Ectodermal cell (in vitro differentiated cells): ENCODE data around the gene NOL8. TPM values are rescaled to one million over a fixed set of nuclear protein-coding genes. Genes with fewer than 3 reads are reported as not detected.

ENCODE experiments used
- H3K27ac ChIP-seq: 2 replicates; pipeline ENCODE4 v1.7.0; 2013; ENCODE audit warnings: mild to moderate bottlenecking, low read depth, low read length; ENCODE audit not compliant: insufficient read depth, poor library complexity, severe bottlenecking
- H3K27me3 ChIP-seq: 2 replicates; pipeline ENCODE4 v1.7.0; 2013; ENCODE audit warnings: mild to moderate bottlenecking, low read length; ENCODE audit not compliant: insufficient read depth, control insufficient read depth, poor library complexity, severe bottlenecking
- H3K36me3 ChIP-seq: one replicate; pipeline ENCODE4 v1.7.0; 2013; ENCODE audit warnings: low read length; ENCODE audit not compliant: control insufficient read depth, insufficient read depth
- H3K4me1 ChIP-seq: one replicate; pipeline ENCODE4 v1.7.0; 2013; ENCODE audit warnings: low read length; ENCODE audit not compliant: control insufficient read depth, insufficient read depth
- H3K4me3 ChIP-seq: 2 replicates; pipeline ENCODE4 v1.7.0; 2013; ENCODE audit warnings: low read depth, low read length, control low read depth; ENCODE audit not compliant: insufficient read depth
- H3K9me3 ChIP-seq: 2 replicates; pipeline ENCODE4 v1.7.0; 2013; ENCODE audit warnings: mild to moderate bottlenecking, low read length, moderate library complexity; ENCODE audit not compliant: control insufficient read depth
- WGBS, 2 experiments: methylation state at CpG; one replicate each; pipeline ENCODE4 v1.1.7; 2013; ENCODE audit warnings: missing lambda C conversion rate in 2 of 2; 5-methylcytosine and 5-hydroxymethylcytosine counted together
- polyA plus RNA-seq, 4 experiments: library from polyadenylated mRNA; stranded (reverse); fragments of 50-300 nt; gene quantifications; one replicate each; pipeline ENCODE4 v1.2.3, GENCODE V29; 2013

The NOL8 gene
- 30.9 TPM for polyA plus RNA-seq (2013, experiment 1 of 4)
- 31.1 TPM for polyA plus RNA-seq (2013, experiment 2 of 4)
- polyA plus RNA-seq (2013, experiment 3 of 4) = 22.4 TPM
- 25.5 TPM for polyA plus RNA-seq (2013, experiment 4 of 4)

GRCh38 chr9:92325269-92325990, at the start of gene NOL8, which contains the start of gene CENPP:
Gene NOL8 (minus strand): TSS chr9:92325350. CDS start chr9:92324161, 1,189 bp downstream.
Gene CENPP (plus strand): TSS chr9:92325953.
- whole genome bisulfite sequencing, 2 experiments = 0% methylated on average over 55 of the region's 55 CpGs
- Histone ChIP-seq H3K4me3 (peak within 1 kb of the TSS; percentile 72), H3K9me3 (no peaks in the 10 kb centered on the region), H3K27me3 (no peaks in the 10 kb centered on the region), H3K27ac (peak within 1 kb of the TSS; percentile 93), H3K36me3 (peaks cover 10% of the 10 kb centered on the region), H3K4me1 (peaks cover 4% of the 10 kb centered on the region)

- no peaks in the 10 kb centered on the region for H3K9me3 ChIP-seq
- no peaks in the 10 kb centered on the region for H3K36me3 ChIP-seq
- 94 to 96% methylated on average over 1 of the region's 2 CpGs for WGBS, 2 experiments
- no peak overlapping the region for H3K27ac ChIP-seq
- no peaks in the 10 kb centered on the region for H3K27me3 ChIP-seq
- H3K4me3 ChIP-seq = no peak overlapping the region
- no peaks in the 10 kb centered on the region for H3K4me1 ChIP-seq
Observed at GRCh38 chr9:92373167-92373566, 48.0 kb upstream of the NOL8 start.

GRCh38 chr9:92369075-92369474, 43.9 kb upstream of the NOL8 start:
- 6 to 7% methylated on average over 2 of the region's 2 CpGs for WGBS, 2 experiments
- H3K4me1 ChIP-seq = no peaks in the 10 kb centered on the region
- H3K9me3 ChIP-seq = no peaks in the 10 kb centered on the region
- no peak overlapping the region for H3K4me3 ChIP-seq
- H3K27me3 ChIP-seq = no peaks in the 10 kb centered on the region
- H3K27ac ChIP-seq = no peak overlapping the region
- H3K36me3 ChIP-seq = no peaks in the 10 kb centered on the region

- 92 to 96% methylated on average over 1 to 2 of the region's 3 CpGs for WGBS, 2 experiments
- no peak overlapping the region for H3K27ac ChIP-seq
- H3K4me3 ChIP-seq = no peak overlapping the region
- H3K27me3 ChIP-seq = no peaks in the 10 kb centered on the region
- no peaks in the 10 kb centered on the region for H3K4me1 ChIP-seq
- H3K36me3 ChIP-seq = no peaks in the 10 kb centered on the region
- H3K9me3 ChIP-seq = no peaks in the 10 kb centered on the region
Observed at GRCh38 chr9:92360083-92360482, 34.9 kb upstream of the NOL8 start.

- Histone ChIP-seq H3K4me3 (no peak overlapping the region), H3K27me3 (no peaks in the 10 kb centered on the region), H3K36me3 (no peaks in the 10 kb centered on the region), H3K27ac (no peak overlapping the region), H3K4me1 (no peaks in the 10 kb centered on the region), H3K9me3 (no peaks in the 10 kb centered on the region)
- WGBS, 2 experiments = 84 to 88% methylated on average over 2 of the region's 2 CpGs
Observed at GRCh38 chr9:92359394-92359995, 34.3 kb upstream of the NOL8 start.

GRCh38 chr9:92353051-92353450, 27.9 kb upstream of the NOL8 start:
- H3K4me1 ChIP-seq = no peaks in the 10 kb centered on the region
- no peaks in the 10 kb centered on the region for H3K36me3 ChIP-seq
- H3K9me3 ChIP-seq = no peaks in the 10 kb centered on the region
- WGBS, 2 experiments = 91 to 92% methylated on average over 6 of the region's 6 CpGs
- no peak overlapping the region for H3K4me3 ChIP-seq
- H3K27me3 ChIP-seq = no peaks in the 10 kb centered on the region
- no peak overlapping the region for H3K27ac ChIP-seq

GRCh38 chr9:92350740-92351133, 25.6 kb upstream of the NOL8 start:
- H3K4me3 ChIP-seq = no peak overlapping the region
- no peaks in the 10 kb centered on the region for H3K9me3 ChIP-seq
- H3K4me1 ChIP-seq = no peaks in the 10 kb centered on the region
- no peaks in the 10 kb centered on the region for H3K27me3 ChIP-seq
- no peaks in the 10 kb centered on the region for H3K36me3 ChIP-seq
- no peak overlapping the region for H3K27ac ChIP-seq

- 92 to 100% methylated on average over 3 to 6 of the region's 7 CpGs for WGBS, 2 experiments
- H3K27me3 ChIP-seq = no peaks in the 10 kb centered on the region
- no peak overlapping the region for H3K27ac ChIP-seq
- H3K4me1 ChIP-seq = no peaks in the 10 kb centered on the region
- H3K9me3 ChIP-seq = no peaks in the 10 kb centered on the region
- H3K4me3 ChIP-seq = no peak overlapping the region
- H3K36me3 ChIP-seq = no peaks in the 10 kb centered on the region
Observed at GRCh38 chr9:92349771-92350739, 24.9 kb upstream of the NOL8 start.

- no peaks in the 10 kb centered on the region for H3K9me3 ChIP-seq
- H3K4me1 ChIP-seq = no peaks in the 10 kb centered on the region
Observed at GRCh38 chr9:92345582-92345981, 20.4 kb upstream of the NOL8 start.

More at GRCh38 chr9:92345582-92345981, 20.4 kb upstream of the NOL8 start:
- Histone ChIP-seq H3K27ac (no peak overlapping the region), H3K27me3 (no peaks in the 10 kb centered on the region), H3K36me3 (no peaks in the 10 kb centered on the region), H3K4me3 (no peak overlapping the region)
